Activated naive CD8-positive, alpha-beta T cell treated with anti-CD3 and anti-CD28 coated beads for 36 hours (primary cell): Measurements from ENCODE around the gene RPL36. TPM values are rescaled to one million over a fixed set of nuclear protein-coding genes. Genes with fewer than 3 reads are reported as not detected.

Experiments
- DNase-seq: peaks from one replicate; pipeline ENCODE4 v3.0.0; 2021
- H3K27ac Mint-ChIP-seq: one replicate; pipeline ENCODE4 v1.8.0; 2022; ENCODE audit warnings: mild to moderate bottlenecking, moderate library complexity, mixed read lengths
- H3K27me3 Mint-ChIP-seq: one replicate; pipeline ENCODE4 v1.8.0; 2022; ENCODE audit warnings: mild to moderate bottlenecking, mixed read lengths
- H3K36me3 Mint-ChIP-seq: one replicate; pipeline ENCODE4 v1.8.0; 2021; ENCODE audit warnings: mild to moderate bottlenecking, mixed read lengths
- H3K4me1 Mint-ChIP-seq: one replicate; pipeline ENCODE4 v1.8.0; 2021; ENCODE audit warnings: mixed read lengths
- H3K4me3 Mint-ChIP-seq: one replicate; pipeline ENCODE4 v1.8.0; 2022; ENCODE audit warnings: mild to moderate bottlenecking, moderate library complexity, mixed read lengths
- H3K9me3 Mint-ChIP-seq: one replicate; pipeline ENCODE4 v1.8.0; 2022; ENCODE audit warnings: mixed read lengths
- total RNA-seq, 2 experiments: library from RNA; stranded (reverse); gene quantifications; one replicate each; pipeline ENCODE4 v1.2.3, GENCODE V29; 2021

Gene RPL36
- 1,000 to 10,000 TPM; 1,649 to 1,711 TPM for total RNA-seq

GRCh38 chr19:5690125-5690954 lies at the start of gene RPL36:
Gene RPL36 (plus strand): TSS chr19:5690295. CDS start chr19:5690508, 213 bp downstream.
- DNase-seq: peak; percentile 98
- Mint-ChIP-seq H3K9me3 (no peaks in the 10 kb centered on the region), H3K4me3 (peak within 1 kb of the TSS; percentile 99), H3K4me1 (peaks cover 22% of the 10 kb centered on the region), H3K36me3 (peaks cover 47% of the 10 kb centered on the region), H3K27ac (peak within 1 kb of the TSS; percentile 99), H3K27me3 (peaks cover 15% of the 10 kb centered on the region)

- H3K4me3 Mint-ChIP-seq: no peak overlapping the region
- H3K9me3 Mint-ChIP-seq: no peaks in the 10 kb centered on the region
- H3K27ac Mint-ChIP-seq: no peak overlapping the region
- no peaks in the 10 kb centered on the region for H3K27me3 Mint-ChIP-seq
- peaks cover 30% of the 10 kb centered on the region for H3K36me3 Mint-ChIP-seq
- DNase-seq: no peak
- peaks cover 41% of the 10 kb centered on the region for H3K4me1 Mint-ChIP-seq
Measured at GRCh38 chr19:5641171-5641570, 48.9 kb upstream of the RPL36 start.

- no peaks in the 10 kb centered on the region for H3K9me3 Mint-ChIP-seq
- H3K36me3 Mint-ChIP-seq: peaks cover 40% of the 10 kb centered on the region
- H3K27ac Mint-ChIP-seq: no peak overlapping the region
- peaks cover 41% of the 10 kb centered on the region for H3K4me1 Mint-ChIP-seq
- no peak overlapping the region for H3K4me3 Mint-ChIP-seq
- no peak for DNase-seq
- no peaks in the 10 kb centered on the region for H3K27me3 Mint-ChIP-seq
Measured at GRCh38 chr19:5642204-5642603, 47.9 kb upstream of the RPL36 start.

- no peak overlapping the region for H3K27ac Mint-ChIP-seq
- H3K27me3 Mint-ChIP-seq: no peaks in the 10 kb centered on the region
- DNase-seq: no peak
- H3K9me3 Mint-ChIP-seq: no peaks in the 10 kb centered on the region
- peaks cover 41% of the 10 kb centered on the region for H3K36me3 Mint-ChIP-seq
- peaks cover 34% of the 10 kb centered on the region for H3K4me1 Mint-ChIP-seq
- no peak overlapping the region for H3K4me3 Mint-ChIP-seq
Measured at GRCh38 chr19:5643060-5643459, 47.0 kb upstream of the RPL36 start.

GRCh38 chr19:5644037-5644436 lies 46.1 kb upstream of the RPL36 start:
- DNase-seq: no peak
- no peak overlapping the region for H3K4me3 Mint-ChIP-seq
- no peak overlapping the region for H3K27ac Mint-ChIP-seq
- H3K27me3 Mint-ChIP-seq: no peaks in the 10 kb centered on the region
- peaks cover 31% of the 10 kb centered on the region for H3K4me1 Mint-ChIP-seq
- H3K36me3 Mint-ChIP-seq: peaks cover 40% of the 10 kb centered on the region
- H3K9me3 Mint-ChIP-seq: no peaks in the 10 kb centered on the region

GRCh38 chr19:5645409-5645808 lies 44.7 kb upstream of the RPL36 start:
- no peak for DNase-seq
- no peaks in the 10 kb centered on the region for H3K27me3 Mint-ChIP-seq
- peaks cover 47% of the 10 kb centered on the region for H3K36me3 Mint-ChIP-seq
- no peaks in the 10 kb centered on the region for H3K9me3 Mint-ChIP-seq
- H3K4me3 Mint-ChIP-seq: no peak overlapping the region
- H3K27ac Mint-ChIP-seq: peak overlapping the region; percentile 62
- H3K4me1 Mint-ChIP-seq: peaks cover 28% of the 10 kb centered on the region

- Mint-ChIP-seq H3K36me3 (peaks cover 41% of the 10 kb centered on the region), H3K27ac (peak overlapping the region; percentile 35)
Measured at GRCh38 chr19:5646703-5647102, 43.4 kb upstream of the RPL36 start.

GRCh38 chr19:5648464-5648863 lies 41.6 kb upstream of the RPL36 start:
- H3K4me1 Mint-ChIP-seq: peaks cover 11% of the 10 kb centered on the region
- DNase-seq: no peak
- peaks cover 43% of the 10 kb centered on the region for H3K36me3 Mint-ChIP-seq
- no peak overlapping the region for H3K4me3 Mint-ChIP-seq
- H3K9me3 Mint-ChIP-seq: no peaks in the 10 kb centered on the region
- no peak overlapping the region for H3K27ac Mint-ChIP-seq
- no peaks in the 10 kb centered on the region for H3K27me3 Mint-ChIP-seq

More at GRCh38 chr19:5646703-5647102, 43.4 kb upstream of the RPL36 start:
- DNase-seq: no peak
- Mint-ChIP-seq H3K9me3 (no peaks in the 10 kb centered on the region), H3K4me3 (no peak overlapping the region), H3K4me1 (peaks cover 23% of the 10 kb centered on the region), H3K27me3 (no peaks in the 10 kb centered on the region)

GRCh38 chr19:5651361-5651760 lies 38.7 kb upstream of the RPL36 start:
- H3K27me3 Mint-ChIP-seq: no peaks in the 10 kb centered on the region
- no peak for DNase-seq
- no peaks in the 10 kb centered on the region for H3K9me3 Mint-ChIP-seq
- no peaks in the 10 kb centered on the region for H3K4me1 Mint-ChIP-seq
- H3K4me3 Mint-ChIP-seq: no peak overlapping the region
- no peak overlapping the region for H3K27ac Mint-ChIP-seq
- peaks cover 39% of the 10 kb centered on the region for H3K36me3 Mint-ChIP-seq

GRCh38 chr19:5652261-5652660 lies 37.8 kb upstream of the RPL36 start:
- H3K27ac Mint-ChIP-seq: no peak overlapping the region
- DNase-seq: no peak
- H3K4me1 Mint-ChIP-seq: no peaks in the 10 kb centered on the region
- no peaks in the 10 kb centered on the region for H3K9me3 Mint-ChIP-seq
- no peaks in the 10 kb centered on the region for H3K27me3 Mint-ChIP-seq
- no peak overlapping the region for H3K4me3 Mint-ChIP-seq
- H3K36me3 Mint-ChIP-seq: peaks cover 35% of the 10 kb centered on the region

- Mint-ChIP-seq H3K4me3 (no peak overlapping the region), H3K9me3 (no peaks in the 10 kb centered on the region), H3K36me3 (peaks cover 35% of the 10 kb centered on the region), H3K27me3 (no peaks in the 10 kb centered on the region), H3K4me1 (peaks cover 1% of the 10 kb centered on the region), H3K27ac (no peak overlapping the region)
- DNase-seq: no peak
Measured at GRCh38 chr19:5654931-5655330, 35.2 kb upstream of the RPL36 start.

- no peaks in the 10 kb centered on the region for H3K27me3 Mint-ChIP-seq
- peak overlapping the region; percentile 8 for H3K27ac Mint-ChIP-seq
- no peak overlapping the region for H3K4me3 Mint-ChIP-seq
- H3K4me1 Mint-ChIP-seq: peaks cover 1% of the 10 kb centered on the region
- peaks cover 32% of the 10 kb centered on the region for H3K36me3 Mint-ChIP-seq
- DNase-seq: no peak
- H3K9me3 Mint-ChIP-seq: no peaks in the 10 kb centered on the region
Measured at GRCh38 chr19:5655412-5655811, 34.7 kb upstream of the RPL36 start.

GRCh38 chr19:5661483-5661882 lies 28.6 kb upstream of the RPL36 start:
- Mint-ChIP-seq H3K36me3 (peaks cover 36% of the 10 kb centered on the region), H3K27ac (no peak overlapping the region), H3K27me3 (no peaks in the 10 kb centered on the region), H3K9me3 (no peaks in the 10 kb centered on the region), H3K4me3 (no peak overlapping the region), H3K4me1 (peaks cover 13% of the 10 kb centered on the region)
- DNase-seq: no peak

GRCh38 chr19:5663904-5664303 lies 26.2 kb upstream of the RPL36 start:
- H3K36me3 Mint-ChIP-seq: peaks cover 33% of the 10 kb centered on the region
- peaks cover 12% of the 10 kb centered on the region for H3K4me1 Mint-ChIP-seq
- no peak overlapping the region for H3K27ac Mint-ChIP-seq
- H3K4me3 Mint-ChIP-seq: no peak overlapping the region
- no peak for DNase-seq
- no peaks in the 10 kb centered on the region for H3K27me3 Mint-ChIP-seq
- no peaks in the 10 kb centered on the region for H3K9me3 Mint-ChIP-seq

GRCh38 chr19:5664515-5664914 lies 25.6 kb upstream of the RPL36 start:
- Mint-ChIP-seq H3K27me3 (no peaks in the 10 kb centered on the region), H3K4me1 (peaks cover 12% of the 10 kb centered on the region), H3K36me3 (peaks cover 33% of the 10 kb centered on the region), H3K27ac (peak overlapping the region; percentile 77), H3K4me3 (no peak overlapping the region), H3K9me3 (no peaks in the 10 kb centered on the region)
- DNase-seq: no peak
